ENCODE data around the gene NBEAL2. TPM values are rescaled to one million over a fixed set of nuclear protein-coding genes. Genes with fewer than 3 reads are reported as not detected.

NBEAL2 gene
- total RNA-seq, 1 donor from 2014 or later: 115 TPM

GRCh38 chr3:46991406-46992165 is 12.1 kb downstream of the NBEAL2 start:
- no peak for DNase-seq (ENCODE audit: extremely low spot score, unreplicated experiment)
- TF ChIP-seq CTCF (conservative IDR thresholded peaks at IDR 0.05): no peak
- Mint-ChIP-seq H3K4me1 (ENCODE audit: unreplicated experiment) (peaks cover 8% of the 10 kb centered on the region), H3K36me3 (no peaks in the 10 kb centered on the region), H3K9me3 (no peaks in the 10 kb centered on the region), H3K4me3 (no peak overlapping the region), H3K27ac (no peak overlapping the region), H3K27me3 (no peaks in the 10 kb centered on the region)

GRCh38 chr3:46992231-46992630 is 12.8 kb downstream of the NBEAL2 start:
- no peak for DNase-seq (ENCODE audit: extremely low spot score, unreplicated experiment)
- H3K27me3 Mint-ChIP-seq: no peaks in the 10 kb centered on the region
- no peak overlapping the region for H3K27ac Mint-ChIP-seq
- H3K9me3 Mint-ChIP-seq: no peaks in the 10 kb centered on the region
- no peak for TF ChIP-seq CTCF (conservative IDR thresholded peaks at IDR 0.05)
- peaks cover 1% of the 10 kb centered on the region for H3K4me1 Mint-ChIP-seq (ENCODE audit: unreplicated experiment)
- H3K36me3 Mint-ChIP-seq: no peaks in the 10 kb centered on the region
- no peak overlapping the region for H3K4me3 Mint-ChIP-seq

GRCh38 chr3:46993292-46993691 is 13.8 kb downstream of the NBEAL2 start:
- Mint-ChIP-seq H3K27me3 (no peaks in the 10 kb centered on the region), H3K36me3 (no peaks in the 10 kb centered on the region), H3K9me3 (no peaks in the 10 kb centered on the region), H3K4me3 (no peak overlapping the region), H3K4me1 (ENCODE audit: unreplicated experiment) (peaks cover 3% of the 10 kb centered on the region), H3K27ac (no peak overlapping the region)
- no peak for TF ChIP-seq CTCF (conservative IDR thresholded peaks at IDR 0.05)
- no peak for DNase-seq (ENCODE audit: extremely low spot score, unreplicated experiment)

- no peak for DNase-seq (ENCODE audit: extremely low spot score, unreplicated experiment)
- H3K27ac Mint-ChIP-seq: no peak overlapping the region
- H3K9me3 Mint-ChIP-seq: no peaks in the 10 kb centered on the region
- TF ChIP-seq CTCF (conservative IDR thresholded peaks at IDR 0.05): no peak
- no peak overlapping the region for H3K4me3 Mint-ChIP-seq
- H3K36me3 Mint-ChIP-seq: no peaks in the 10 kb centered on the region
- peaks cover 4% of the 10 kb centered on the region for H3K4me1 Mint-ChIP-seq (ENCODE audit: unreplicated experiment)
- no peaks in the 10 kb centered on the region for H3K27me3 Mint-ChIP-seq
Measured at GRCh38 chr3:46993986-46994385, 14.5 kb downstream of the NBEAL2 start.

- Mint-ChIP-seq H3K27ac (no peak overlapping the region), H3K9me3 (no peaks in the 10 kb centered on the region), H3K4me1 (ENCODE audit: unreplicated experiment) (peaks cover 4% of the 10 kb centered on the region), H3K36me3 (no peaks in the 10 kb centered on the region), H3K27me3 (no peaks in the 10 kb centered on the region), H3K4me3 (no peak overlapping the region)
- no peak for TF ChIP-seq CTCF (conservative IDR thresholded peaks at IDR 0.05)
- no peak for DNase-seq (ENCODE audit: extremely low spot score, unreplicated experiment)
Measured at GRCh38 chr3:46994801-46995731, 15.6 kb downstream of the NBEAL2 start.
